ENCODE data around the gene HAGH. TPM values are rescaled to one million over a fixed set of nuclear protein-coding genes. Genes with fewer than 3 reads are reported as not detected.

The HAGH gene
- total RNA-seq, 2 donors from 2014 or later: 99.8 to 183 TPM

GRCh38 chr16:1791256-1791942 is 35.2 kb downstream of the HAGH start:
- ATAC-seq (ENCODE audit: insufficient number of reproducible peaks, low FRiP score, low read depth) (no peak), DNase-seq (ENCODE audit: low spot score) (no peak)
- no peaks in the 10 kb centered on the region for H3K4me1 ChIP-seq (ENCODE audit: control insufficient read depth in 1 of 2, low read depth in 2 of 2)
- H3K27ac ChIP-seq: no peak overlapping the region
- peaks cover 25% of the 10 kb centered on the region for H3K36me3 ChIP-seq
- H3K4me3 ChIP-seq: no peak overlapping the region
- TF ChIP-seq, protein P1, sequence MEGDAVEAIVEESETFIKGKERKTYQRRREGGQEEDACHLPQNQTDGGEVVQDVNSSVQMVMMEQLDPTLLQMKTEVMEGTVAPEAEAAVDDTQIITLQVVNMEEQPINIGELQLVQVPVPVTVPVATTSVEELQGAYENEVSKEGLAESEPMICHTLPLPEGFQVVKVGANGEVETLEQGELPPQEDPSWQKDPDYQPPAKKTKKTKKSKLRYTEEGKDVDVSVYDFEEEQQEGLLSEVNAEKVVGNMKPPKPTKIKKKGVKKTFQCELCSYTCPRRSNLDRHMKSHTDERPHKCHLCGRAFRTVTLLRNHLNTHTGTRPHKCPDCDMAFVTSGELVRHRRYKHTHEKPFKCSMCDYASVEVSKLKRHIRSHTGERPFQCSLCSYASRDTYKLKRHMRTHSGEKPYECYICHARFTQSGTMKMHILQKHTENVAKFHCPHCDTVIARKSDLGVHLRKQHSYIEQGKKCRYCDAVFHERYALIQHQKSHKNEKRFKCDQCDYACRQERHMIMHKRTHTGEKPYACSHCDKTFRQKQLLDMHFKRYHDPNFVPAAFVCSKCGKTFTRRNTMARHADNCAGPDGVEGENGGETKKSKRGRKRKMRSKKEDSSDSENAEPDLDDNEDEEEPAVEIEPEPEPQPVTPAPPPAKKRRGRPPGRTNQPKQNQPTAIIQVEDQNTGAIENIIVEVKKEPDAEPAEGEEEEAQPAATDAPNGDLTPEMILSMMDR (IDR thresholded peaks at IDR 0.05): no peak
- H3K9me3 ChIP-seq: no peaks in the 10 kb centered on the region
- H3K27me3 ChIP-seq (replicated peaks; ENCODE audit: insufficient read depth): no peaks in the 10 kb centered on the region

DNA sequence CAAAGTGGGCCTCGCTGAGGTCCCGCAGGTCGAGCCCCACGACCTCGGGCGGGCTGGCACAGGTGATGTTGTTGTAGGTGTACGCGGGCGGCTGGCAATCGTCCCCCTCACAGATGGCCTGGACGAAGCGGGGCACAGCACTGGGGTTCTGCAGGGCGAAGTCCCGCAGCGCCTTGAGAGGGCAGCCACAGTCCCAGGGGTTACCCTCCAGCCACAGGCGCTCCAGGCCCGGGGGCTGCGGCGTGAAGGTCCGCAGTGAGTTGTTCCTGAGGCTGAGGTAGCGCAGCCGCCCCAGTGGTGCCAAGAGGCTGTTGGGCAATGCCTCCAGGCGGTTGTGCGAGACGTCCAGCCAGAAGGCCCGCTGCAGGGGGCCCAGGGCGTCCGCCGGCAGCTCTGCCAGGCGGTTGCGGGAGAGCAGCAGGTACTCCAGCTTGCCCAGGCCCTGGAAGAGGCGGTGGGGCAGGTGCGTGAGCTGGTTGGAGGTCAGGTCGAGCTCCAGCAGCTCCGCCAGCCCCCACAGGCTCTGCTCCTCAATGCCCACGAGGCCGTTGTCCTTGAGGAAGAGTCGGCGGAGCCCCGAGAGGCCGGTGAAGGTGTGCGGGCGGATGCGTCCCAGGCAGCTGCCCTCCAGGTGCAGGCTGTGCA is 35.9 kb downstream of the HAGH start:
- Histone ChIP-seq H3K36me3 (peaks cover 25% of the 10 kb centered on the region), H3K4me3 (no peak overlapping the region), H3K27ac (no peak overlapping the region), H3K4me1 (ENCODE audit: control insufficient read depth in 1 of 2, low read depth in 2 of 2) (no peaks in the 10 kb centered on the region), H3K27me3 (replicated peaks; ENCODE audit: insufficient read depth) (no peaks in the 10 kb centered on the region), H3K9me3 (no peaks in the 10 kb centered on the region)
- ATAC-seq (ENCODE audit: insufficient number of reproducible peaks, low FRiP score, low read depth) (no peak), DNase-seq (ENCODE audit: low spot score) (no peak)
- TF ChIP-seq, protein P1 (IDR thresholded peaks at IDR 0.05): no peak

DNA sequence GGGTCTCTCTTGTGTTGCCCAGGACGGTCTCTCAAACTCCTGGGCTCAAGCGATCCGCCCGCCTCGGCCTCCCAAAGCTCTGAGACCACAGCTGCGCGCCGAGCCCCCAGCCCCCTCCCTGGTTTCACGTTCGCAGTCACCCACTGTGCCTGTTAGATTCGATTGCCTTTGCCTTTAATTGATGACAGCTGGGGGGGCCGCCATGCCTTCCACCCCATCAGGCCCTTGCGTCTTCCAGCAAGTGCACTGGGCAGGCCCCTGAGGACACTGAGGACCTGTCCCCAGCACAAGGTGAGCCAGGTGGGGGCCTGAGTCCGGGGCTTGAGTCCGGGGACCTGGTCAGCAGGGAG is 36.4 kb downstream of the HAGH start:
- no peak for DNase-seq (ENCODE audit: low spot score)
- ATAC-seq (ENCODE audit: insufficient number of reproducible peaks, low FRiP score, low read depth): no peak
- Histone ChIP-seq H3K27me3 (replicated peaks; ENCODE audit: insufficient read depth) (no peaks in the 10 kb centered on the region), H3K4me3 (no peak overlapping the region), H3K36me3 (peaks cover 25% of the 10 kb centered on the region), H3K9me3 (no peaks in the 10 kb centered on the region), H3K27ac (no peak overlapping the region), H3K4me1 (ENCODE audit: control insufficient read depth in 1 of 2, low read depth in 2 of 2) (peaks cover 0 to 2% of the 10 kb centered on the region in 2 donors)
- TF ChIP-seq, protein P1 (IDR thresholded peaks at IDR 0.05): no peak

DNA sequence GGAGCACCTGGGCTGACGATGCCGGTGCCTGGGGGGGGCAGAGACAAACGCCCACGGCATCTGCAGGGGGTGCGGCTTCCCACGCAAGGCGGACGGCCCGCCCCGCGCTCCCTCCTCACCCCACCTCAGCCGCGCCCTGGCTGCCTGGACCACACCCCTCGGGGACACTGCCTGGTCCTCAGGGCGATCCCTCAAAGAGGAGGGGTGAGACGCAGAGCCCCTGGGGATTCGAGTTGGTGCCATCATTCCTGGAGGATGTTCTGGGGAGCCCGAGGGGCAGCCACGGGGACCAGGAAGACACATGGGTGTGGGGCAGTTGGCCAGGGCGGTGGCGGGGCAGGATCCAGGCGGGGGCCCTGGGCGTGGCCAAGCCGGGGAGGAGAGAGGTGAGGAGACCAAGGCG is 37.0 kb downstream of the HAGH start:
- Histone ChIP-seq H3K4me3 (no peak overlapping the region), H3K9me3 (no peaks in the 10 kb centered on the region), H3K27ac (no peak overlapping the region), H3K36me3 (peaks cover 25% of the 10 kb centered on the region), H3K4me1 (ENCODE audit: control insufficient read depth in 1 of 2, low read depth in 2 of 2) (peaks cover 0 to 8% of the 10 kb centered on the region in 2 donors), H3K27me3 (replicated peaks; ENCODE audit: insufficient read depth) (no peaks in the 10 kb centered on the region)
- ATAC-seq (ENCODE audit: insufficient number of reproducible peaks, low FRiP score, low read depth) (no peak), DNase-seq (ENCODE audit: low spot score) (no peak)
- TF ChIP-seq, protein P1 (IDR thresholded peaks at IDR 0.05): no peak

- Histone ChIP-seq H3K4me3 (no peak overlapping the region), H3K27ac (no peak overlapping the region), H3K27me3 (replicated peaks; ENCODE audit: insufficient read depth) (no peaks in the 10 kb centered on the region), H3K9me3 (no peaks in the 10 kb centered on the region), H3K36me3 (peaks cover 25% of the 10 kb centered on the region), H3K4me1 (ENCODE audit: control insufficient read depth in 1 of 2, low read depth in 2 of 2) (peaks cover 6 to 17% of the 10 kb centered on the region in 2 donors)
- TF ChIP-seq, protein P1 (IDR thresholded peaks at IDR 0.05): no peak
- DNase-seq (ENCODE audit: low spot score) (no peak), ATAC-seq (ENCODE audit: insufficient number of reproducible peaks, low FRiP score, low read depth) (no peak)
Observed at GRCh38 chr16:1788708-1789100, 37.9 kb downstream of the HAGH start.

Measured in thoracic aorta (tissue), 2 donors.